Gastrocnemius medialis (tissue), 4 donors: ENCODE results near the gene TPBG. TPM values are rescaled to one million over a fixed set of nuclear protein-coding genes. Genes with fewer than 3 reads are reported as not detected.

Experiments
- ATAC-seq, 2 donors: fragments of 150-250 bp; one replicate each; pipeline ENCODE4 v1.9.1; 2016
- DNase-seq, 2 donors: peaks; one replicate each; pipeline ENCODE4 v3.0.0-alpha.2; 2019
- H3K27ac ChIP-seq, 4 donors: fragments of 200-600 bp; sonication (generic); 1 replicate in 1 of 4; 2 replicates in 3 of 4; pipeline ENCODE4 v1.5.1; 2016 to 2018; ENCODE audit warnings: mild to moderate bottlenecking in 2 of 4, moderate library complexity in 1 of 4
- H3K27me3 ChIP-seq, 3 donors: fragments of 200-600 bp; sonication (generic) in 2 of 3; 1 replicate in 1 of 3; 2 replicates in 2 of 3; pipeline versions ENCODE4 v1.5.1 to v1.6.0; 2016 to 2019; ENCODE audit warnings: mild to moderate bottlenecking in 1 of 3, moderate library complexity in 1 of 3
- H3K36me3 ChIP-seq, 2 donors: fragments of 200-600 bp; sonication (generic) in 1 of 2; one replicate each; pipeline ENCODE4 v1.5.1; 2017 to 2018
- H3K4me1 ChIP-seq, 2 donors: fragments of 200-600 bp; sonication (generic) in 1 of 2; one replicate each; pipeline ENCODE4 v1.5.1; 2016 to 2017; ENCODE audit warnings: mild to moderate bottlenecking in 2 of 2
- H3K4me3 ChIP-seq, 4 donors: fragments of 200-600 bp; sonication (generic) in 3 of 4; 1 replicate in 1 of 4; 2 replicates in 3 of 4; pipeline ENCODE4 v1.5.1; 2016 to 2019; ENCODE audit warnings: mild to moderate bottlenecking in 2 of 4
- H3K9me3 ChIP-seq, 3 donors: fragments of 200-600 bp; sonication (generic) in 2 of 3; 1 replicate in 1 of 3; 2 replicates in 2 of 3; pipeline ENCODE4 v1.5.1; 2016 to 2019
- CTCF ChIP-seq, 5 experiments: fragments of 450-650 bp in 3 of 5; fragments of 200-600 bp in 2 of 5; sonication (generic) in 2 of 5; IDR thresholded peaks in 4 of 5; conservative IDR thresholded peaks in 1 of 5; 1 replicate in 4 of 5; 2 replicates in 1 of 5; pipeline ENCODE4 v1.5.1; 2016 to 2019; ENCODE audit warnings: antibody characterized with exemption in 5 of 5, mild to moderate bottlenecking in 3 of 5, moderate library complexity in 3 of 5
- POLR2A ChIP-seq, 2 donors: fragments of 450-650 bp; IDR thresholded peaks; one replicate each; pipeline ENCODE4 v1.6.1; 2017; ENCODE audit warnings: antibody characterized with exemption in 2 of 2, mild to moderate bottlenecking in 2 of 2, moderate library complexity in 2 of 2
- in situ Hi-C, 4 donors: fragments of 200-750 bp; cut with MboI; loops; one replicate each; pipeline versions ENCODE4 v1.15.0 to v1.8.0; 2017; ENCODE audit warnings: low sequenced_read_pairs in 4 of 4
- intact Hi-C: fragments of 100-400 bp; cut with DNase I; formaldehyde crosslinking; loops from one replicate; pipeline ENCODE4 v1.15.1; 2023; ENCODE audit warnings: low total_unique reads
- total RNA-seq, 4 donors: library from RNA; depleted of rRNA; stranded (reverse); fragments of >200 nt; gene quantifications; one replicate each; pipeline versions ENCODE4 v1.1.0 to v1.2.3, GENCODE V29; 2016

TPBG gene
- total RNA-seq, 4 donors from 2014 or later: 2.5 to 6.4 (median 3.8) TPM

- TF ChIP-seq POLR2A (IDR thresholded peaks at IDR 0.05) (no peak), CTCF (IDR thresholded peaks at IDR 0.05 in 4 of 5, conservative IDR thresholded peaks at IDR 0.05 in 1 of 5) (no peak)
- intact Hi-C loops (loop anchor here (10.0 kb wide), 1 partner anchor 1267 kb away; no protein-coding TSS in a partner anchor), in situ Hi-C loops (no loop called here)
- no peak overlapping the region for H3K4me3 ChIP-seq
- H3K27ac ChIP-seq: no peak overlapping the region
- H3K27me3 ChIP-seq: peaks cover 0 to 1% (median 0%) of the 10 kb centered on the region in 3 donors
- ATAC-seq: no peak
- no peaks in the 10 kb centered on the region for H3K9me3 ChIP-seq
- DNase-seq: no peak
- H3K4me1 ChIP-seq: no peaks in the 10 kb centered on the region
- no peaks in the 10 kb centered on the region for H3K36me3 ChIP-seq
These were observed 8.4 kb downstream of the TPBG start for GRCh38 chr6:82371799-82372546.

GRCh38 chr6:82372656-82373055 is 9.0 kb downstream of the TPBG start:
- Histone ChIP-seq H3K36me3 (no peaks in the 10 kb centered on the region), H3K27ac (no peak overlapping the region)
- in situ Hi-C loops: no loop called here

GRCh38 chr6:82374516-82374915 is 10.9 kb downstream of the TPBG start:
- no peak for ATAC-seq
- H3K36me3 ChIP-seq: no peaks in the 10 kb centered on the region
- in situ Hi-C loops: no loop called here
- no peaks in the 10 kb centered on the region for H3K9me3 ChIP-seq
- intact Hi-C loops: loop anchor here (10.0 kb wide), 1 partner anchor 1270 kb away; no protein-coding TSS in a partner anchor
- no peaks in the 10 kb centered on the region for H3K4me1 ChIP-seq
- H3K27me3 ChIP-seq: no peaks in the 10 kb centered on the region
- H3K4me3 ChIP-seq: no peak overlapping the region
- no peak for DNase-seq
- H3K27ac ChIP-seq: no peak overlapping the region
- TF ChIP-seq CTCF (IDR thresholded peaks at IDR 0.05 in 4 of 5, conservative IDR thresholded peaks at IDR 0.05 in 1 of 5) (no peak), POLR2A (IDR thresholded peaks at IDR 0.05) (no peak)

More at GRCh38 chr6:82372656-82373055, 9.0 kb downstream of the TPBG start:
- no peaks in the 10 kb centered on the region for H3K9me3 ChIP-seq
- H3K4me1 ChIP-seq: no peaks in the 10 kb centered on the region
- TF ChIP-seq CTCF (IDR thresholded peaks at IDR 0.05 in 4 of 5, conservative IDR thresholded peaks at IDR 0.05 in 1 of 5): no peak
- no peak for TF ChIP-seq POLR2A (IDR thresholded peaks at IDR 0.05)
- ATAC-seq: no peak
- no peak overlapping the region for H3K4me3 ChIP-seq
- H3K27me3 ChIP-seq: no peaks in the 10 kb centered on the region
- no peak for DNase-seq
- intact Hi-C loops: loop anchor here (10.0 kb wide), 1 partner anchor 1268 kb away; no protein-coding TSS in a partner anchor

GRCh38 chr6:82376636-82377035 is 13.0 kb downstream of the TPBG start:
- intact Hi-C loops: loop anchor here (10.0 kb wide), 1 partner anchor 1272 kb away; no protein-coding TSS in a partner anchor
- DNase-seq (no peak), ATAC-seq (no peak)
- Histone ChIP-seq H3K36me3 (no peaks in the 10 kb centered on the region), H3K27ac (no peak overlapping the region), H3K4me3 (no peak overlapping the region), H3K9me3 (no peaks in the 10 kb centered on the region), H3K4me1 (no peaks in the 10 kb centered on the region), H3K27me3 (no peaks in the 10 kb centered on the region)
- in situ Hi-C loops: no loop called here
- TF ChIP-seq CTCF (IDR thresholded peaks at IDR 0.05 in 4 of 5, conservative IDR thresholded peaks at IDR 0.05 in 1 of 5) (no peak), POLR2A (IDR thresholded peaks at IDR 0.05) (no peak)
